Caki2 (cell line): ENCODE data around the gene DUSP28. TPM values are rescaled to one million over a fixed set of nuclear protein-coding genes. Genes with fewer than 3 reads are reported as not detected.
"Not testable (repeated sequence)": the region's sequence is repeated elsewhere in the genome, so short reads cannot be mapped to it uniquely, and the experiment has no call there.

Experiments used
- DNase-seq: peaks from one replicate; pipeline ENCODE4 v3.0.0-alpha.2; 2015; ENCODE audit warnings: low read depth
- in situ Hi-C: cut with HindIII; loops from 2 replicates; pipeline ENCODE4 v1.10.0; 2016; ENCODE audit warnings: low sequenced_read_pairs, low pct_unique_long_range_greater_than_20kb, mixed read lengths
- total RNA-seq: library from RNA; depleted of rRNA; stranded (reverse); fragments of >200 nt; shearing (Covaris generic); gene quantifications from 2 replicates; pipeline ENCODE4 v1.2.3, GENCODE V29; 2014; ENCODE audit warnings: low replicate concordance

DUSP28 gene
- total RNA-seq, 1 experiment from 2014 or later, result 8.9 TPM

DNA sequence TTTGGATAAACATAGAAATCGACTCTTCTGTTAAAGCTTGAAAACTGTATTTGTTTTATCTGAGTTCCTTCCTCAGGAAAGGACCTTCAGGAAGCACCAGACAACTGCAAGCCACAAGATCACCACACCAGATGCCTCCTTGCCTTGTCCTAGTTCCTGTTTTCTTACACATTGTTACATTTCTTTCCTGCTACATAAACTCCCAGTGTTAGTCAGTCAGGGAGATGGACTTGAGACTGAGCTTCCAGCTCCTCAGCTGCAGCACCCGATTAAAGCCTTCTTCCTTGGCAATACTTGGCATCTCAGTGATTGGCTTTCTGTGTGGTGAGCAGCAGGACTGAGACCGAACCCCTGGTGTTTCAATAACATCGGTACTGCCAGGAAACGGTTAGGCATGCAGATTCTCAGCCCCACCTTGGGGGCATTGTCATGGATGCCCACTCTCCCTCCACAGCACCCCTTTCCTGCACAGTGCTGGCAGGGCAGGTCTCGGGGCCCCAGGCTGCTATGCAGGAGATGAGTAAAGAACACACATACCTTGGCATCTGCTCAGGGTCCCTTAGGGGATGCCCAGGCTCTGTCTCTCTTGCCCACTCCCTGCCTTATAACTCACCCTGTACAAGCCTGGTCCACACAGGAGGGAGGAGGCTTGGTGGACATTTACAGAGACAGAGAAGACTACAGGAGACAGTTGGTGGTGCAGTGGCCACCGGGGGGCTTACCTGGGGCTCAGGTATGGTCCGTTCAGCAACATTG lies 35.0 kb upstream of the DUSP28 start:
- no peak for DNase-seq
- in situ Hi-C loops, result no loop called here

- in situ Hi-C loops, result no loop called here
- no peak for DNase-seq
Observed at GRCh38 chr2:240525802-240526201, 34.4 kb upstream of the DUSP28 start.

GRCh38 chr2:240526521-240526920 lies 33.6 kb upstream of the DUSP28 start:
- in situ Hi-C loops, result no loop called here

GRCh38 chr2:240527153-240527750 lies 32.9 kb upstream of the DUSP28 start:
- in situ Hi-C loops, result no loop called here
- DNase-seq, result no peak

More at GRCh38 chr2:240526521-240526920, 33.6 kb upstream of the DUSP28 start:
- no peak for DNase-seq

DNA sequence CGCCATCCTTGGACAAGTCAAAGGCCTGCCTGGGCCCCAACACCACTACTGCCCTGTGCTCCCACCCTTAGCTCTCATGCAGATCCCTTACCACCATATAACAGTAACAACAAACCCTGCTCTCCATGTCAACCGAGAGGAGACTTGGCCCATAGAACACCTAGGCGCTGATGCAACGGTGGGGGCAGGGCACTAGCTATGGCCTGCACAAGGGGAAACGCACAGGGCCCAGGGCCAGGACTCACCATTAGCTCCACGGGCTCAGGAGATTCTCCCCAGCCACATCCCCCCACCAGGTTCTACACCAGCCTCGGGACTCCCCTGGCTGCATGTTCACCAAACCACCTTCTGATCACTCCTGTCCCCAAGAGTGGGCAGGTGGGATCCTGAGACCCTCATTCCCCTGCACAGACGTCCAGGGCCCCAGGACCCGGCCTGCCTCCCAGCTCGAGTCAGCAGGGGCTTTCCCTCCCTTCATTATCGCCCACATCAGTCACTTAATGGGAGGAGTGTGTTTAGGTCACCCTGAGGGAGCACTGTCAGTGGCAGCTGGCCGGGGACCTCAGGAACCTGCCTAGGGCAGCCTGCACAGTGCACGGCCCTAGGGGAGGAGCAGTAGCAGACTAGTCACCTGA lies 31.6 kb upstream of the DUSP28 start:
- in situ Hi-C loops, result no loop called here
- DNase-seq, result no peak

DNA sequence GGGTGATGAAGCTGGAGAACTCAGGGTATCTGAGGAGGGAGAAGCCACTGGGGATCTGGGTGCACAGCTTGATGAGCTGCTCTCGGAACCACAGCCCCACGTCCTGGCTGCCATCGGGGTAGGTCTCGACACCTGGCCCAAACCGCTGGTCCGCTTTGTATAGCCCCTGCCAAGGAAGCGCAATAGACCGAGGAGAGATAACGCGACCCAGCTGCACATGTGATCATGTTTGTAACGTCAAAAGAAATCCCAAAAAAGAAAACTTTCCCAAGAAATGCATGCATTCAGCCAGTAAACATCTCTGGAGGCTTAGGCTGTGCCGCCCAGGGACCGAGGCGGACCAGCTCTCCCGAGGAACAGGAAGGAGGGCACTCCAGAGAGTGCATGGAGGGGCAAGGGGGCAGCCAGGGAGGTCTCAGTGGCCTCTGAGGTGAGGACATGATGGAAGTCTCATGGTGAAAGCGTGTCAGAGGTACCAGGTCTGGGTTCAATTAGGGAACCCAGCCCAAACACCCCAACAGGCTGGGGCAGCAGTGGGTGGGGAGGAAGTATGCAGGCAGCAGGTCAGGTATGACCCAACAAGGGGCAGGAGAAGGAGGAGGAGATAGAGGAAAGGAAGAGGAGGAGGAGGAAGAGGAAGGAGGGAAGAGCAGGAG lies 30.7 kb upstream of the DUSP28 start:
- in situ Hi-C loops, result no loop called here

DNA sequence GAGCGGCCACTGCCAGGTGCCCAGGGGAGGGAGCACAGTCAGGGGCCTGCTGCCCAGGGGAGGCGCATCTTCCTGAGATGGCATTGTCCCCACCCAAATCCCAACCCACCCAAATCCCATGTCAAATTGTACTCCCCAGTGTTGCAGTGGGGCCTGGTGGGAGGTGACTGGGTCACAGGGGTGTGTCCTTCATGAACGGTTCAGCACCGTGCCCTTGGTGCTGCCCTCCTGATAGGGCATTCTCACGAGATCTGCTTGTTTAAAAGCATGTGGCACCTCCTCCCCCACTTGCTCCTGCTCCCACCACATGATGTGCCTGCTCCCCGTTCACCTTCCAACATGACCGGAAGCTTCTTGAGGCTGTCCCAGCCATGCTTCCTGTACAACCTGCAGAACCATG lies 30.0 kb upstream of the DUSP28 start:
- DNase-seq, result no peak
- in situ Hi-C loops, result no loop called here

More for the DNA sequence above, 30.7 kb upstream of the DUSP28 start:
- DNase-seq, result no peak

GRCh38 chr2:240531038-240531437 lies 29.1 kb upstream of the DUSP28 start:
- no peak for DNase-seq
- in situ Hi-C loops, result no loop called here

- in situ Hi-C loops, result no loop called here
- no peak for DNase-seq
Observed at GRCh38 chr2:240532031-240532775, 28.0 kb upstream of the DUSP28 start.

GRCh38 chr2:240538031-240538780 lies 22.0 kb upstream of the DUSP28 start:
- DNase-seq, result no peak
- in situ Hi-C loops, result no loop called here

DNA sequence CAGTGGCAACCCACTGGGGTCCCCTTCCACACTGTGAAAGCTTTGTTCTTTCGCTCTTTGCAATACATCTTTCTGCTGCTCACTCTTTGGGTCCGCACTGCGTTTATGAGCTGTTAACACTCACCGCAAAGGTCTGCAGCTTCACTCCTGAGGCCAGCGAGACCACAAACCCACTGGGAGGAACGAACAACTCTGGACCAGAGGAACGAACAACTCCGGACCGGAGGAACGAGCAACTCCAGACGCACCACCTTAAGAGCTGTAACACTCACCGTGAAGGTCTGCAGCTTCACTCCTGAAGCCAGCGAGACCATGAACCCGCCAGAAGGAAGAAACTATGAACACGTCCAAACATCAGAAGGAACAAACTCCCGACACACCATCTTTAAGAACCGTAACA lies 21.1 kb upstream of the DUSP28 start:
- DNase-seq, in situ Hi-C loops: not testable (repeated sequence)

DNA sequence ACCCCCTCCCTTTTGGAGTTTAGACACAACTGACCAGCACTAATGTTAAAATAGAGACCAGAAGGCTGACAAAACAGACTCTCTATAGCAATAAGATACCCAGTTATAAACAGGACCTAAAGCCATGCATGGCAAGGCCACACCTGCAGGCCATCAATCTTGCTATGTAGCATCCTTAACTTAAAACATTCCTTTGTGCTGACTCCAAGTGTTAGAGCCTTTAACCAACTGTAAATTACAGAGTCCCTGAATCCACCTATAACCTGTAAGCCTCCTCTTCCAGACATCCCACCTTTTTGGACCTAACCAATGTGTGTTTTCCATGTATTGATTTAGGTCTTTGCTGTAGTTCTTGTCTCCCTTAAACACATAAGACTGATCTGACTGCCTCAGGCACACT lies 20.3 kb upstream of the DUSP28 start:
- no peak for DNase-seq
- in situ Hi-C loops, result no loop called here

GRCh38 chr2:240551288-240551687 lies 8.9 kb upstream of the DUSP28 start:
- in situ Hi-C loops, result no loop called here
- DNase-seq, result no peak

GRCh38 chr2:240551811-240552210 lies 8.3 kb upstream of the DUSP28 start:
- in situ Hi-C loops, result no loop called here

DNA sequence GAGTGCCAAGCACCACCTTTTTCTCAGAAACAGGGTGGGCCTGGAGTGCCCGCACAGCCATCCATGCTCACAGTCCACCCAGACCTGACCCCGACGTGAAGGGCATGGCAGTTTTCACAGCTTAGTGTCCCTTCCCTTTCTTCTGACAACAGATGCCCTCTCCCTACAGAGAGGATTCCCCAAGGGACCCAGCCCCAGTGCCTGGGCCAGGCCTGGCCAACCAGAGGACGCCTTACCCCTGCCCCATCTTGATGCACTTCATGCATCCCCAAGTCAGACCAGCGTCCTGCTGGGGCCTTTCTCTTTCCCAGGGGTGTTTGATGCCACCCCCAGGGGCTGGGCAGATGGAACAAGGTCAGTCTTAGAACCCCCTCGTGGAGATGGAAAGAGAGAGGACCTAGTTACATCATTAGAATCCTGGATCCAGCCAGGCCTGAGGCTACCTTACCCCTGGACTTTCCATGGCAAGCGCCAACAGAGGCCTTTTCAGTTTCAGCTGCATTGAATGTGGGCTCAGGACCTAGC lies 6.1 kb upstream of the DUSP28 start:
- in situ Hi-C loops, result no loop called here
- DNase-seq, result no peak

More at GRCh38 chr2:240551811-240552210, 8.3 kb upstream of the DUSP28 start:
- no peak for DNase-seq

DNA sequence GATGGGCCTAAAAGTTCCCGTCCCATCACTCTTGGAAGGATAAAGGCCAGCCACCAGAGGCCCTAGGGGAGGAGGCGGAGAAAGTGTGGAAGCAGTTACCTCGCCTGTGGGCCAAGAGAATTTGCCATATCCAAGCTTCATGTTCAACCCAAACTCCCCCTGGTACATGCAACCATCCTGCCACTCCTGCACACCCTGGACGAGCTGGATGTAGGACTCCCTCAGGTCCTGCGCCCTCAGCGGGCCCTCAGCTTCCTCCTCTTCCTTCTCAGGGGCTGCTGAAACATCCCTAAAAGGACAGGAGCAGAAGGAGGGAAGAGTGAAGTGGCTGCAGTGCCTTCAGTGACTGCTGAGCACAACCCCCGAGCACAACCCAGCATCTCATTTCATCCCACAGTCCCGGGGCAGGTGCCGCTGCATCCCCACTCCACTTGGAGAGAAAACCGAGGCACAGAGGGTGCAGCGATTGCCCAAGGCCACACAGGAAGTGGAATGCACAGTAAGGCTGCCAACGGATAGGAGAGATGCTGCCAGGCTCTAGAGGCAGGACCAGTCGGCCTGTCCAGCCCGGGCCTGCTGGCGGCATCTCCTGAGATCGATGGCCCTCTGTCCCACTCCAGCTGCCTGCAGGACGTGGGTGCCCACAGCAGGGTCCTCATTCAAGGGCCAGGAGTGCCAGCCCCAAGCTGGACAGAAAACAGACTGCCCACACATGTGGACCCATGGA lies 5.2 kb upstream of the DUSP28 start:
- no peak for DNase-seq
- in situ Hi-C loops, result no loop called here
